Measurements from ENCODE around the gene CHST8.

CHST8 gene

GRCh38 chr19:33673258-33673875 is 51.6 kb downstream of the CHST8 start:
- no peak for DNase-seq (ENCODE audit: low read depth)

- no peak for DNase-seq (ENCODE audit: low read depth)
These were observed 52.4 kb downstream of the CHST8 start for GRCh38 chr19:33673996-33674625.

- no peak for DNase-seq (ENCODE audit: low read depth)
These were observed 53.0 kb downstream of the CHST8 start for GRCh38 chr19:33674626-33675367.

- DNase-seq (ENCODE audit: low read depth): no peak
These were observed 53.9 kb downstream of the CHST8 start for GRCh38 chr19:33675501-33676124.

GRCh38 chr19:33676999-33677665 is 55.4 kb downstream of the CHST8 start:
- DNase-seq (ENCODE audit: low read depth): no peak

- DNase-seq (ENCODE audit: low read depth): no peak
These were observed 56.1 kb downstream of the CHST8 start for GRCh38 chr19:33677745-33678426.

- no peak for DNase-seq (ENCODE audit: low read depth)
These were observed 57.2 kb downstream of the CHST8 start for GRCh38 chr19:33678796-33679585.

GRCh38 chr19:33679696-33680095 is 57.9 kb downstream of the CHST8 start:
- DNase-seq (ENCODE audit: low read depth): no peak

- no peak for DNase-seq (ENCODE audit: low read depth)
These were observed 59.4 kb downstream of the CHST8 start for GRCh38 chr19:33681081-33681680.

- no peak for DNase-seq (ENCODE audit: low read depth)
These were observed 62.3 kb downstream of the CHST8 start for GRCh38 chr19:33683881-33684537.

GRCh38 chr19:33684538-33685232 is 62.9 kb downstream of the CHST8 start:
- no peak for DNase-seq (ENCODE audit: low read depth)

- DNase-seq (ENCODE audit: low read depth): no peak
These were observed 63.8 kb downstream of the CHST8 start for GRCh38 chr19:33685541-33685940.

GRCh38 chr19:33686262-33686661 is 64.5 kb downstream of the CHST8 start:
- DNase-seq (ENCODE audit: low read depth): no peak

GRCh38 chr19:33686687-33687480 is 65.1 kb downstream of the CHST8 start:
- no peak for DNase-seq (ENCODE audit: low read depth)

GRCh38 chr19:33687481-33688170 is 65.9 kb downstream of the CHST8 start:
- no peak for DNase-seq (ENCODE audit: low read depth)

GRCh38 chr19:33688171-33688992 is 66.6 kb downstream of the CHST8 start:
- no peak for DNase-seq (ENCODE audit: low read depth)
